Adrenal gland (tissue), 5 donors: ENCODE measurements around the gene AUTS2.
A peak's percentile ranks its signal among the peaks of the same experiment; 100 is the strongest.

ENCODE experiments used
- POLR2A ChIP-seq, 2 donors: fragments of 450-650 bp; IDR thresholded peaks; one replicate each; pipeline ENCODE4 v1.6.1; 2017; ENCODE audit warnings: antibody characterized with exemption in 2 of 2, mild to moderate bottlenecking in 2 of 2, moderate library complexity in 1 of 2
- TF ChIP-seq, protein P1 (sequence below), 6 experiments: fragments of 450-650 bp in 4 of 6; fragments of 200-600 bp in 2 of 6; sonication (generic) in 1 of 6; IDR thresholded peaks; 1 replicate in 5 of 6; 2 replicates in 1 of 6; pipeline versions ENCODE4 v1.5.1 to v1.8.0; 2016 to 2021; ENCODE audit warnings: antibody characterized with exemption in 6 of 6, mild to moderate bottlenecking in 2 of 6, moderate library complexity in 1 of 6
- donor health status: DM: no; HTN: no; CAD: no.

DNA sequence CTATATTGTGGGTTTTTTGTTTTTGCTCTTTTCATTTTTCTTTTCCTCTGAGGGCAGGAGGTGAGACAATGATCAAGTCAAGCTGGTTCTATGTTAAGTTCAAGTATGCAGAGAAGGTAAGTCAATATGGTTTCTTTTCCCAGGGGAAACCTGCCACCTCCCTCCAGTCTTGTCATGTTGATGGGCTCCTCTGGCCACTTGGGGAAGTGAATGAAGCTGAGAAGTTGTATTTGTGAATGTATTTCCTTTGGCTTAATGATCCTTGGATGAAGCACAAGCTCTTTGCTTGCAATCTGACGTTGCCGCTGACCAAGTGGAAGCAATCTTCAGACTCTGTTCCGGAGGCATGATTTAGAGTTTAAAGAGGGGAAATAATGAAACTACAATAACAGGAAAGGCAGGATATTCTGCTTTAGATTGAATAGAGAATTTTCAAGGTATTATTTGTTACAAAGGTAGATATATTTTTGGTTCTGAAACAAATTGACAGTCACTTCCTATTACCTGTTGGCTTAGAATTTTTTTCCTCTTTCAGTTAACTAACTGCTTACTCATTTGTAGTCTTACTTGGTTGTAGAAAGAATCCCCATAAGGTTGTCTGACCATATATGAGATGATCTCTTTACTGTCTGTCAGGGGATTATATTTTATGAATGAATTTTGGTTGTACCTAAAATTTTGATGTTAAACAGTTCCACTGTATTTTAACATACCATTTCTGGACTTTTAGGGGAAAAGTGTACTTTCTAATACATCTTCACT lies 369.6 kb downstream of the AUTS2 start:
- TF ChIP-seq, protein P1, sequence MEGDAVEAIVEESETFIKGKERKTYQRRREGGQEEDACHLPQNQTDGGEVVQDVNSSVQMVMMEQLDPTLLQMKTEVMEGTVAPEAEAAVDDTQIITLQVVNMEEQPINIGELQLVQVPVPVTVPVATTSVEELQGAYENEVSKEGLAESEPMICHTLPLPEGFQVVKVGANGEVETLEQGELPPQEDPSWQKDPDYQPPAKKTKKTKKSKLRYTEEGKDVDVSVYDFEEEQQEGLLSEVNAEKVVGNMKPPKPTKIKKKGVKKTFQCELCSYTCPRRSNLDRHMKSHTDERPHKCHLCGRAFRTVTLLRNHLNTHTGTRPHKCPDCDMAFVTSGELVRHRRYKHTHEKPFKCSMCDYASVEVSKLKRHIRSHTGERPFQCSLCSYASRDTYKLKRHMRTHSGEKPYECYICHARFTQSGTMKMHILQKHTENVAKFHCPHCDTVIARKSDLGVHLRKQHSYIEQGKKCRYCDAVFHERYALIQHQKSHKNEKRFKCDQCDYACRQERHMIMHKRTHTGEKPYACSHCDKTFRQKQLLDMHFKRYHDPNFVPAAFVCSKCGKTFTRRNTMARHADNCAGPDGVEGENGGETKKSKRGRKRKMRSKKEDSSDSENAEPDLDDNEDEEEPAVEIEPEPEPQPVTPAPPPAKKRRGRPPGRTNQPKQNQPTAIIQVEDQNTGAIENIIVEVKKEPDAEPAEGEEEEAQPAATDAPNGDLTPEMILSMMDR (IDR thresholded peaks at IDR 0.05) = peak in 1 of 6 experiments; percentile 13
- TF ChIP-seq POLR2A (IDR thresholded peaks at IDR 0.05) = no peak
